HG02571 (cell line): ENCODE measurements around the gene TRIM9.
"Not testable (repeated sequence)": the region's sequence is repeated elsewhere in the genome, so short reads cannot be mapped to it uniquely, and the experiment has no call there.

Source experiments
- ATAC-seq: cut with Tn5 transposase; IDR thresholded peaks from one replicate; pipeline ENCODE4 v1.9.1; 2021; ENCODE audit warnings: mild to moderate bottlenecking, moderate library complexity; ENCODE audit not compliant: unreplicated experiment

Gene TRIM9

DNA sequence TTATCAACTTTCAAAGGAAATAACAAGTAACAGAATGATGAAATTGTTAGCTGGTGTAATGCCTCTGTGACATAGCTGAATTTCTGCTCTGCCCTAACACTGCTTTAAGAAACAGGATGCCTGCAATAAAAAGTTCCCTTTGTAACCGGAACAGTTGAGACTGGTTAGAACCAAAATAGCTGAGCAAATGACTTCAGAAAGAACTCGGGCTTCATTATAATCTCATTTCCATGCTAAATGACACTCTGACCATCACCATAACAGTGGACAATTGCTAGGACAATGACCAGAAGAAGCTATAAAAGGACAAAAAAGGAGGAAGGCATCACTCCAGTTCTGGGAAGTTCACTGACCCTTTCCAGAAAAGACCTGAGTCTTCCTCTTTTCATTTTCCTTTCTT lies 127.1 kb downstream of the TRIM9 start:
- ATAC-seq: no peak

DNA sequence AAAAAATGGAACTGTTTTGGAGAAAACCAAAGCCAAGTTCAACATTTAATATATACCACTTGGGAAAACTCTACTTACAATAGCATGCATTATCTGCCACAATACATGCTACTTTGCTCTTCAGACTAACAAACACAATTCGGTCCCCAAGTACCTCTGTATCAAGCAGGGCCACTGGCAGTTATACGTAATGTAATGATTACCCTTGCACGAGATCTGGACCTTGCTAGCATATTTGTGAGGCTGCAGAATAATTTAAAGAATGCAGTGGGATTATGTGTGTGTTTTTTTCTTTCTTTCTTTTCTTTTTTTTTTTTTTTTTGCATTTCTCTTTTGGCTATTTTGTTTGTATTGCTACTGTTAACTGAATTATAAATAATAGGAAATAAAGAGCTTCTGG lies 127.8 kb downstream of the TRIM9 start:
- no peak for ATAC-seq

DNA sequence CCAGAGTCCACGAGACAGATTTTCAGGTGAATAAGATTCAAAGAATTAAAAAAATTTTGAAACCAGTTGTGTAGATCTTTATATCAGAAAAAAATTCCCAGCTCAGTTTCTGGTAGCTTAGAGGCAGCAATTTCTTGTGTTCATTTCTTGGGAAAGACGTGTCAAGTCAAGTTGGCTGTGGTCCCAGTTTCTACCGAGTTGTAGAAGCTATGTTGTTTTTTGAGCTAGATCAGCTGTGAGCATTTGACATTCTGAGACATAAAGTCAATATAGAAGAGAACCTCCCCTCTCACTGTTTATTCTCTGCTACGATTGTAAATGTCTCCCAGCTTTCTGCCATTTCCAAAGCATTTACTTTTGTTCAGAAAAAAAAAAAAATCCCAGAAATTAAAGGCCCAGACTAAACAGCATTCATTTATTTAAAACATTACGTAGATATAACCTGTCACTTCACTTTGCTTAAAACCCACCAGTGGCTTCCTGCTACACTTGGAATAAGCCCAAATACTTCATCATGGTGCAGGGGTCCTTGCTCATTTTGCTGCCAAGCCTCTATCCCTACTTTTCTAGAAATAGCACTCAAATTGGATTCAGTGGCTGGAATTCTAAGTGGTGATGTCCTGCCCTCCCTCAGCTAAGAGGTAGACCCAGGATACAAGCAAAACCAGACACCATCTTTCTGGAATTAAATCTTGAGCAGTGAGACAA lies 130.1 kb downstream of the TRIM9 start:
- ATAC-seq: no peak

DNA sequence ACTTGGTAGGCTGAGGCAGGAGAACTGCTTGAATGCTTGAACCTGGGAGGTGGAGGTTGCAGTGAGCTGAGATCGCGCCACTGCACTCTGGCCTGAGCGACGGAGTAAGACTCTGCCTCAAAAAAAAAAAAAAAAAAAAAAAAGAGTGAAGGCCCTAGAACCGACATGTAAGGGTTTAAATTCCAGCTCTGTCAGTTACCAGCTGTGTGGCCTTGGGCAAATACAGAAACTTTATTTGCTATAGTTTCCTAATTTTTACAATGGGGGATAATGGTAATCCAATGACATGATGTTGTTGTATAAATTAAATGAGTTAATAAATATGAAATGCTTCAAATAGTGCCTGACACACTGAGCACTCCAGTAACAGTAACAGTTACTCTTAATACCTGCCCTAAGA lies 131.0 kb downstream of the TRIM9 start:
- ATAC-seq: no peak

DNA sequence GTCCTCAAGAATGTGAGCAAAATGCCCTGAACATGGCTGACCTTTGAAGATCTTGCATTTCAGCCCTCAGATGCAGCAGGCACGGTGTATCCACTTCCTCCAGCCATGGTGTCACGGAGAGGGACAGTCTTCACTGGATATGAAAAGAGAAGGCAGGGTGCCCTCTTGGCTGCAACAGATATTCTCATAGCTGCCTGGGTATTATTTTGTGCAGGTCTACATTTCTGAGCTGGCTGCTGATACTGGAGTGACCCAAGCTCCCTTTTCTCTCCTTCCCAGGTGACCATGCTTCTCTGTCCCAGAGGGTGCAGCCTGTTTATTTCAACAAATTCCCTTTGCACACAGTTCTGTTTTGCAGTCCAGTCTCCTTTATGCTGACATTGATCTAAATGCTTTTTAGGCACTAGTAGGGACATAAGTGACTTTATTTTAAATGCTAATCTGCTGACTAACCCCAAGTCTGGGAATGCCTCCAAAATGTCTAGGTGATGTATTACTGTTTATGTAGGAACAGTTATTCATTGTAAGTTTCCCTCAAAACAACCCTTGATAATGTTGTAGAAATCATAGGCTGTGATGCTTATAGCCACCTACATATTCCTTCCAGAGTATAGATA lies 133.2 kb downstream of the TRIM9 start:
- ATAC-seq: no peak

DNA sequence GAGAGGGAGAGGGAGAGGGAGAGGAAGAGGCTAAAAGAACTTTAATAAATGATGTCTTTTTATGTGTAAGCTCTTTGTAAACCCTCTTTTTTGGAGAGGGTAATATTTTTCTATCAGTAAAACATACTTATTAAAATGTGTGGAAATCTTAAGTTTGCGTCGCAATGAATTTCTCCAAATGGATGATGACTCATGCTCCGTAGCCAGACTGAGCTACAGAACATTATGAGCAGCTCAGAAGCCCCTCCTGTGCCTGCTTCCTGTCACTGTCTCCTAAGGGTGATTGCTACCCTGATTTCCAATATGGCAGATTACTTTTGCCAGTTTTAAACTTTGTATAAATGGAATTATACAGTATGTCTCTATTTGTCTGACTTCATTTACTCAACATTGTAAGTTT lies 137.6 kb downstream of the TRIM9 start:
- ATAC-seq: no peak

DNA sequence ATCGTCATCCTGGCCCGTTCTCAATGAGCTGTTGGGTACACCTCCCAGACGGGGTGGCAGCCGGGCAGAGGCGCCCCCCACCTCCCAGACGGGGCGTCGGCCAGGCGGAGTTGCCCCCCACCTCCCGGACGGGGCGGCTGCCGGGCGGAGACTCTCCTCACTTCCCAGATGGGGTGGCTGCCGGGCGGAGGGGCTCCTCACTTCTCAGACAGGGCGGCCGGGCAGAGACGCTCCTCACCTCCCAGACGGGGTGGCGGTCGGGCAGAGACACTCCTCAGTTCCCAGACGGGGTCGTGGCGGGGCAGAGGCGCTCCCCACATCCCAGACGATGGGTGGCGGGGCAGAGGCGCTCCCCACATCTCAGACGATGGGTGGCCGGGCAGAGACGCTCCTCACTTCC lies 138.5 kb downstream of the TRIM9 start:
- ATAC-seq: not testable (repeated sequence)

DNA sequence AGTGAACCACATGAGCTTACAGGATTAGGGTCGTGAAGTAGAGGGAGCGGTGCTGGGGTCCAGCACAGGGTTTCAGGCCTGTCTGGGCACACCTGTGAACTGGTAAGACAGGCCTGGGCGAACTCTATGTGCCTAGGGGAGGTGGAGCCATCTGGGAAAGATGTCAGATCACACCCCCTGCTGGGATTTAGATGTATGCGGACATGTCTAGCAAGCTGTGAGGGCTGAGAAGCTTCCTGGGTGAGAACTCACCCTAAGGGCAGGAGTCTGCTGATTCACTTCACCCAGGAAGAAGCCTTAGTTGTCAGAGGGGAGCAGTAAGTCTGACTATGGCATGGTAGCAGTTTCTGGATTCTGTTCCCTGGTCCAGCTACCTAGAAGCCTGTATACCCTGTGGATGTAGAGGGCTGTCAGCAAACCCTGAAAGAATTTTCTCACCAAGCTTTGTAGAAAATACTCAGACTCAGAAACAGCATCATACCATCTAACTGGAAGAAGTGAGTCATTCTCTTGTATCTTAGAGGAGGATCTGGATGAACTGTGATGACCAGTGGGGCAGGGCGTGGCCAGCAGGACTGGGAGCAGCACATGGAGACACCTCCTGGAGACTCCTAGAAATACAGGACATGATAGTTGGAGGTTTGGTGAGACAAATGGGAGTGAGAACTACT lies 139.4 kb downstream of the TRIM9 start:
- no peak for ATAC-seq

DNA sequence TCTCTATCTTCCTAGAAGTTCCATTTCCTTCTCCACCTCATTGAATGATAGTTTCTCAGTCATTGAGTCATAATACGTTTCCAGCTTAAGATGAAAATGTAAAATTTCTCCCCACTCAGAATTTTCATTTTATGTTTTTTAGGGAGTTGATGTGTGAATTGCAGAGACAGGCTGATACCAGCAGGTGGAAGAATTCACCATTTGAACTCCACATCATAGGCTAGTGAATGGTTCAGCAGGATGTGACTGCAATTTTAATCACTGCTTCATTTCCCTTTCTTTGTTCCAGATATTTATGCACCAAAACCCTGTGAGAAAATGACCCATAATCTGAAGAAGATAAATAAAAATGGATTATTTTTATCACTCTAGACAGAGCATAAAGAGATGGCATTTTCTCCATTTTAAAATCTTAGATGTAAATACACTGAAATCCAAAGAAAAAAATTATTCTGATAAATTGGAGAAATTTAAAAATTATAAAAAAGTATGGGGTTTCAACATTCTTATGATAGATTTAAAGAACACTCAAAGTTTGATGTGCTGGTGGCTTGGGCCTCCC lies 140.0 kb downstream of the TRIM9 start:
- ATAC-seq: no peak

DNA sequence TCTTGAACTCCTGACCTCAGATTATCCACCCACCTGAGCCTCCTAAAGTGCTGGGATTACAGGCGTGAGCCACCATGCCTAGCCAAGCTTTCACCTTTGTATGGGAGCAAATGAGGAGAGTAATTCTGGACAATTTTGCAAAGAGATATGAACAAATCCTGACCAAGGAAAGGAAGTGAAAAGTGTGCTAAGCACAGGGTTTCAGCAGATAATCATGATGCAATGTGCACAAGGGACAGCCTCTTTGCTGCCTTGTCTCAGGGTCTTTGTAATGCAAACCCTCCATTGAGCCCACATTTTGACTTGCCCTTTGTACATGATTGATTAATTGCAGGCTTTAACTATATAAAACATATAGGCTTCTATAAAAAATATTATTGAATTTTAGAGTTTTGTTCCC lies 141.4 kb downstream of the TRIM9 start:
- no peak for ATAC-seq

DNA sequence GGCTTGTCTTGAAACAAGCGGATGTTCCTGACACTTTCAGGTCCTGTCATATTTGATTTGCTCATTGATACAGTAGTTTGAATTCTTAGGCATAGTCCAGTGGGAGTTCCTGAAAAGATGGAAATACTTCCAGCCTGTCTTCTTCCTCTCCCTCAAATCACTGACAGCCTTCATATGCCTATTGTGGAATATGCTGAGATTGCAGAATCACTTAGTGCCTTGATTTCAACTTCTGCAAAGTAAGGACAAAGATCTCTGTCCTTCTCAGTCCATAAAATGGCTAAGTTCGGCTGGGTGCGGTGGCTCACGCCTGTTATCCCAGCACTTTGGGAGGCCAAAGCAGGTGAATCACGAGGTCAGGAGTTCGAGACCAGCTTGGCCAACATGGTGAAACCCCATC lies 143.9 kb downstream of the TRIM9 start:
- ATAC-seq: no peak

DNA sequence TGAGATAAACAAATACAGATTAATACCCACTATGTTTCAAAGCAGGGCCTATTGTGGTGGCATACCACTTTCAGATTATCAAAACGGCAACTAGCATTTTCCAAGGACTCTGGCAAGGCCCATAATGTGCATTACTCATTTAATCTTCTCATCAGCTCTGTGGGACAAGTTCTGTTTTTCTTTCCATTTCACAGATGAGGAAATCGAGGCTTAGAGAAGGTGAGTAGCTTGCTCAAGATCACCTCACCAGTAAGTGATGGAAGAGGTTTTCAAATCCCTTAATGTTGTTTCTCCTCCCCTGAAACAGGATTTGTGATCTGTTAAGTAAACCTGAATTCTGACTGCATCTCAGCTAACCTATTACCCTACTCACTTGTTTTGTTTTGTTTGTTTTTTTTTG lies 146.7 kb downstream of the TRIM9 start:
- ATAC-seq: no peak

DNA sequence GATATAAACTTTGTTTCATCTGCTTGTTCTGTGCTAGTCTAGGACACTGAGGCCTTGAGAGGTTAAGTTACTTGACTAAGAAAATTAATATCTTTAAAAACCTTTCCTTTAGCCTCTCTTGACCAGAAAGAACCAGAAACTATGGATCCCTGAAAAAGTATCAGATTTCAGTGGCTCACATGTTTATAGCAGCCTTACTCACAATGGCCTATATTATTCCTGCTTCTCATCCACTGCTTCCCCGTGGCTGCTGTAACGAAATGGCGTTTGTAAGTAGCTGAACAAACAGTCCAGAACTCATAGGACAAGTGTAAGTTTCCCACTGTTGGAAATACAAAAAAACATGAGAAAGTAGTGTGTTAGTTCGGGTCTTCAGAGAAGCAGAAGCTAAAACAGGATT lies 147.5 kb downstream of the TRIM9 start:
- ATAC-seq: no peak

DNA sequence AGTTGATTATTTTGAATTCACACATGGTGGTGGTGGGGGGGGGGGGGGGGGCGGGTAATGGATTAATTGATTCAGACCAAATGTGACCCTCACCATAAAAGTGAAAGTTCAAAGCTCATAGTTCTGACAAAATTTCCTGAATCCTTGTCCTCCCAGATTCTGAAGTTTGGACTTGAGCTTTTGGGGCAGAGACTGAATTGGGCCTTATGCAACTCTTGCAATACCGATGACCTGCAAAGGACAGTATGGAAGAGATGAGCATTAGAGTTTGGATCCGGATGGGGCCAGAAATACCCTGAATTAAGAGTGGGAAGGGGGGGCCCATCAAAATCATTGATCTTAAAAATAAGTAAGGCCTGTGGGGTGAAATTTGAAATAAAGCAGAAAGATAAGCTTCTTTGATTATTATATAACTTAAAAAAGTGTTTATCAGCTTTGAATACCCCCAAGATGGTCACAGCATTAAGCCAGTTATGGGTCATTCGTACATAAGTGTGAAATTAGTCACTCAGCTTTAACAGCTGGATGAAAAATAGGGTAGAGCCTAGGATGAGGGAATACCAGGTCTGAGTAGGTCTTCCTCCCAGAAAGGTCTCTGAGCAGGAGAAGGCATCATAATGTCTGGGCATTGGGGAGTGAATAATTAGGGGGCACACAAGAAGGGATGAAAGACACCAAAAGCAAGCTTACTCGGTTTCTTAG lies 148.5 kb downstream of the TRIM9 start:
- ATAC-seq: no peak

DNA sequence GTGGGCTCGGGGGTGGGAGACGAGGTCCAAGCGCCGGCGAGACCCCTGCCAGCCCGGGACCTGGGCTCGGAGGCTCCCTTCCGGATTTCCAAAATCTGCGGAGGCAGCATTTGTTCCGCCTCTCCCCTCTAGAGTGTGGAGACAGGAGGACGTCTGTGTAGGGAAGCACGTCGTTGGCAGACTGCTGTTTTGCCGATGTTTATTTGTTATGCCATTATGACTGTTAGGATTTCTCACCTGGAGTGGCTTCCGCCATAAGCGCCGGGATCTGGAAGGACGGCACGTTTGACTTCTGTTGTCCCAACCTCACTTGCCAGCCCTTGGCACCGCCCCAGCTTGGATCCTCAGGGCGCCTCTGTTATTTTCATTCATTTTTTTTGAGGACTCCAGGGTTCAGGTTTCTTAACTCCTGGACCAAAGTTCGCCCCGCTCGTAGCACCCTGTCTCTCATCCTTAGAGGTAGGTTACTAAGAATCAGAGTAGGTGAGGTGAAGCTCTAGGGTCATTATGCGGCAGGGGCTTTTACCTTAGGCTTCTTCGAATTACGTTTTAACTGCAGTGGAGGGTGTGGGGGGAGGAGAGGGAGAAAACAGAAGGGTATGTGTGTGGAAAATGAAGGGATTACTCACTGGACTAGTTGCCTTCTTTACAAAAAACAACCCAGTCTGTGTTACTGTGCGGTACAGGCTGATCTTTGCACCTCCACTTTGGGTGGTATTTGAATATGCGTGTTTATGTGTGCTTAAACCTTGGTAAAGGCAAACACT lies 150.1 kb downstream of the TRIM9 start:
- no peak for ATAC-seq

DNA sequence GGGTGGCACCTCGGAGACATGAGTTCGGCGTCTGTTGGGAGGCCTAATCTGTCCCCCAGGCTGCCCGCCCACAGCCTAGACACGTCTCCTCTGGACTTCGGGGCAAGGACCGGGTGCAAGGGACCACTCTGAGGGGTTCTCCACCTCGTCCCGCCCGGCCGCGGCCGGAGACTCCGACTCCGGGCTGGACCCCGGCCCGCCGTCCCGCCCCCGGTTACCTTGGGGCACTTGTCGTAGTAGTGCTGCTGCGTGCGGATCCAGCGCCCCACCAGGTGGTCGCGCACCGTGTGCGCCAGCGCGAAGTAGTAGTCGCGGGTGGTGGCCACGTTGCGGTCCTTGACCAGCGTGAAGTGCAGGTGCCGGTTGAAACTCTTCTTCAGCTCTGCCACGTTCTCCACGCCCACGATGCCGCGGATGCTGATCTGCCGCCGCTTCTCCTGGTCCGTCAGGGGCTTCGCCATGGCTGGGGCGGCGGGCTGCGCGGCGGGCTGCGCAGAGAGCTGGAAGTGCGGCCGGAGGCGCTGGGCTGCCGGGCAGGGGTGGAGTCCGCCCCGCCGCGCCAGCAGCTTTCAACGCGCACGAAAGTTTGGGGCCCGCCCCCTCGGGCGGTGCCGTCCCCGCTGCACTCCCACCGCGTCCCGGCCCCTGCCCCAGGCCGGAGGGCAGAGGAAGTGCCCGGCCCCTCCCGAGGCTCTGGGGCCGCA lies 150.8 kb downstream of the TRIM9 start, which contains the start of gene PYGL:
Gene PYGL, minus strand, starts transcription at position 541 of the 704 bp plus-strand sequence. Its CDS starts 80 bp downstream, at position 461.
- no peak for ATAC-seq

DNA sequence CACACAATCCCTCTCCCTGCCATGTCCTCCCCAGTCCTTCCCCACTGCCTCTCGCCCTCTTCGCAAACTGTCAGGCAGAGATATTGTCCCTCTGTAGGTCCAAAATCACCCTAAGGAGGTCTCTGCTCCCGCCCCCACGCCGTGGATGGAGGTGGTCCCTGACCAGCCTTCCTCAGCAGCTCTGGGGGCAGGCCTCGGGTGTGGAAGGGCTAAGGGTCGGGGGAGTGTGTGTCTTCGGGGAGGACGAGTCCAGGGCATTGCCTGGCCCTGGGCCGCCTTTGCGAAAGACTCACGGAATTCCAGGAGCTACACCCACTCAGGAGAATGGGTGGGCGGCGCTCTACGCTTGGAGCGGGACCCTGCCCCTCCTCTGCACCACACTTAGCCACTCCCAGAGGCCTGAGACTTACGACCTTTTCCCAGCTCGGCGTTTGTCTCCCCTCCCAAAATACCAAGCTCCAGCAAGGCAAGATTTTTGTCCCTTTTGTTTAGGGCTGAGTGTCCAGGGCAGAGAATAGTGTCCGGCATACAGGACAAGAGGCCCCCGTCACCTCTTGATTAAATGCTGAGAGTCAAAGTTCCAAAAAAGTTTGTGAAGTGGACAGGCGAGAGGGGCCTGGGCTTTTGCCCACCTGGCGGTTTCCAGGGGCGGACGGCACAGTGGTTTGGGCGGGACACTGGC lies 151.5 kb downstream of the TRIM9 start:
- no peak for ATAC-seq

DNA sequence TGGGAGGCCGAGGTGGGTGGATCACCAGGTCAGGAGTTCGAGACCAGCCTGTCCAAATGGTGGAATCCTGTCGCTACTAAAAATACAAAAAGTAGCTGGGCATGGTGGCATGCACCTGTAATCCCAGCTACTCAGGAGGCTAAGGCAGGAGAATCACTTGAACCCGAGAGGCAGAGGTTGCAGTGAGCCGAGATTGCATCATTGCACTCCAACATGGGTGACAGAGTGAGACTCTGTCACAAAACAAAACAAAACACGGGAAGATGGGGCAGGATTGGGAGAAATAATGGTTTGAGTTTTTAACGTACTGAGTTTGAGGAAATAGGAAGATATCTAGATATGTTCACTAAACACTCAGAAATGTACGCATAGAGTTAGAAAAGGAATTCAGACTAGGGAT lies 153.3 kb downstream of the TRIM9 start:
- not testable (repeated sequence) for ATAC-seq

DNA sequence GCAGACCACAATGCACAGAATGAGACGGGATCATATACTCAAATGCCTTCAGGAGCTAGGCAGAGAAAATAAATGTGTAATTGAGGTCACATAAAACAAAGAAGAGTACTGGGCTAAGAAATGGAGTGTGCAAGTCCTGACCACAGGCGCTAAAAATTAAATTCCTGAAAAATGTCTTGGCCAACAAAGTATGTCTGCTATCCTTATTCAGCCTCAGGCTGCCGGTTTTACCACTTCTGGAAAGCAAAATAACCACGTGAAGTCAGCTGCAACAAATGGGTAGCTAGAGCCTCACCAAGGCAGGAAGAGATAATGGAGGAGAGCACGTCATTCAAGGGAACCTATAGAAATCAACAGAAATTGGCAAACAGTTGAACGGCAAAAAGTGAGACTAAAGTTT lies 153.8 kb downstream of the TRIM9 start:
- no peak for ATAC-seq
